SK-N-SH (cell line): ENCODE data around the gene USP2. TPM values are rescaled to one million over a fixed set of nuclear protein-coding genes. Genes with fewer than 3 reads are reported as not detected.

Source experiments
- CTCF ChIA-PET: fragments of 300-600, 350-600 bp; formaldehyde crosslinking; extraction: SDS; loops from one replicate; lab custom pipeline; 2021; lab: Yijun Ruan, JAX
- POLR2A ChIA-PET: fragments of 350-600 bp; sonication (Branson Sonifier 250); formaldehyde crosslinking; extraction: SDS; loops from one replicate; lab custom pipeline; 2020; ENCODE audit warnings: antibody characterized with exemption, inconsistent platforms; lab: Yijun Ruan, JAX
- DNase-seq: peaks from one replicate; pipeline ENCODE4 v3.0.0; 2012
- H2AFZ ChIP-seq: fragments of 200-600 bp; sonication (generic); 2 replicates; pipeline ENCODE4 v1.8.1; 2016; ENCODE audit warnings: antibody characterized with exemption, mild to moderate bottlenecking, low read depth
- H3F3A ChIP-seq: fragments of 200-600 bp; sonication (generic); replicated peaks from 2 replicates; pipeline ENCODE3; 2016; ENCODE audit warnings: antibody characterized with exemption, mild to moderate bottlenecking; ENCODE audit not compliant: insufficient read depth
- H3K27ac ChIP-seq, 2 experiments: fragments of 200-500 bp in 1 of 2; fragments of 200-600 bp in 1 of 2; sonication (Bioruptor generic) in 1 of 2; sonication (generic), shearing (Covaris generic) in 1 of 2; 2 replicates each; pipeline versions ENCODE4 v1.5.1 to v1.6.1; 2014 to 2016; ENCODE audit warnings: low read depth in 2 of 2, inconsistent platforms in 1 of 2, low read length in 1 of 2, mild to moderate bottlenecking in 1 of 2, mixed read lengths in 1 of 2
- H3K27me3 ChIP-seq: fragments of 200-600 bp; sonication (generic), shearing (Covaris generic); 2 replicates; pipeline ENCODE4 v1.6.1; 2016; ENCODE audit warnings: mixed run types; ENCODE audit not compliant: insufficient read depth
- H3K36me3 ChIP-seq, 2 experiments: fragments of 200-500 bp in 1 of 2; fragments of 200-600 bp in 1 of 2; sonication (Bioruptor generic) in 1 of 2; sonication (generic) in 1 of 2; replicated peaks in 1 of 2; 2 replicates each; pipeline versions ENCODE3 to v1.5.1; 2014 to 2016; ENCODE audit warnings: low read length in 1 of 2, mild to moderate bottlenecking in 1 of 2; ENCODE audit not compliant: insufficient read depth in 2 of 2, control insufficient read depth in 1 of 2
- H3K4me1 ChIP-seq, 2 experiments: fragments of 200-500 bp in 1 of 2; fragments of 200-600 bp in 1 of 2; sonication (Bioruptor generic) in 1 of 2; sonication (generic), shearing (Covaris generic) in 1 of 2; 2 replicates each; pipeline versions ENCODE4 v1.5.1 to v1.6.1; 2014 to 2016; ENCODE audit warnings: low read depth in 1 of 2, low read length in 1 of 2, mixed run types in 1 of 2; ENCODE audit not compliant: insufficient read depth in 2 of 2, control insufficient read depth in 1 of 2
- H3K4me2 ChIP-seq: fragments of 200-600 bp; sonication (generic), shearing (Covaris generic); 2 replicates; pipeline ENCODE4 v1.6.1; 2017; ENCODE audit warnings: mixed run types
- H3K4me3 ChIP-seq, 2 experiments: fragments of 200-500 bp in 1 of 2; fragments of 200-600 bp in 1 of 2; sonication (Bioruptor generic) in 1 of 2; sonication (generic), shearing (Covaris generic) in 1 of 2; 2 replicates each; pipeline versions ENCODE4 v1.5.1 to v1.8.1; 2014 to 2016; ENCODE audit warnings: low read depth in 2 of 2, inconsistent platforms in 1 of 2, low read length in 1 of 2, mild to moderate bottlenecking in 1 of 2, mixed read lengths in 1 of 2, moderate library complexity in 1 of 2
- H3K79me2 ChIP-seq: fragments of 200-600 bp; sonication (generic); 2 replicates; pipeline ENCODE4 v1.8.1; 2017; ENCODE audit warnings: mild to moderate bottlenecking; ENCODE audit not compliant: insufficient read depth
- H3K9ac ChIP-seq: fragments of 200-600 bp; sonication (generic); 2 replicates; pipeline ENCODE4 v1.6.1; 2017; ENCODE audit warnings: mixed run types
- H3K9me2 ChIP-seq: fragments of 200-600 bp; sonication (generic); 2 replicates; pipeline ENCODE4 v1.6.1; 2017; ENCODE audit warnings: mixed run types
- H3K9me3 ChIP-seq: fragments of 200-600 bp; sonication (generic); 2 replicates; pipeline ENCODE4 v1.6.1; 2017; ENCODE audit warnings: mixed run types, mild to moderate bottlenecking, moderate library complexity
- H4K20me1 ChIP-seq: fragments of 200-600 bp; sonication (generic); 2 replicates; pipeline ENCODE4 v1.6.1; 2017; ENCODE audit warnings: mild to moderate bottlenecking, mixed run types; ENCODE audit not compliant: insufficient read depth
- CHD2 ChIP-seq: fragments of 150-350 bp; IDR thresholded peaks from 2 replicates; pipeline ENCODE4 v1.6.1; 2018; ENCODE audit warnings: low read length; ENCODE audit not compliant: partially characterized antibody
- ELF1 ChIP-seq: IDR thresholded peaks from 2 replicates; pipeline ENCODE4 v1.4.0; 2012
- EZH2phosphoT487 ChIP-seq: fragments of 200-600 bp; sonication (generic); IDR thresholded peaks from 2 replicates; pipeline ENCODE4 v1.6.1; 2017; ENCODE audit warnings: low read depth, mixed run types, mild to moderate bottlenecking, antibody characterized with exemption, moderate library complexity, borderline replicate concordance
- FOSL2 ChIP-seq: IDR thresholded peaks from 2 replicates; pipeline ENCODE4 v1.4.0; 2012; ENCODE audit warnings: low read depth, mild to moderate bottlenecking, moderate library complexity, borderline replicate concordance
- FOXJ3 ChIP-seq: sonication (generic); formaldehyde crosslinking; IDR thresholded peaks from 2 replicates; pipeline ENCODE4 v1.5.1; 2020; ENCODE audit warnings: mild to moderate bottlenecking, missing genetic modification reagents
- GABPA ChIP-seq: IDR thresholded peaks from 2 replicates; pipeline ENCODE4 v1.4.0; 2012; ENCODE audit warnings: low read depth, mild to moderate bottlenecking
- MEF2A ChIP-seq: IDR thresholded peaks from 2 replicates; pipeline ENCODE4 v1.4.0; 2012; ENCODE audit warnings: low read depth, borderline replicate concordance
- NFIC ChIP-seq: IDR thresholded peaks from 2 replicates; pipeline ENCODE4 v1.4.0; 2012; ENCODE audit warnings: borderline replicate concordance
- NRF1 ChIP-seq: IDR thresholded peaks from 2 replicates; pipeline ENCODE4 v1.6.1; 2012; ENCODE audit warnings: low read depth, mild to moderate bottlenecking, low read length
- POLR2AphosphoS5 ChIP-seq: IDR thresholded peaks from 2 replicates; pipeline ENCODE4 v1.6.1; 2012; ENCODE audit warnings: low read depth, low read length
- RCOR1 ChIP-seq: fragments of 150-350 bp; IDR thresholded peaks from 2 replicates; pipeline ENCODE4 v1.6.1; 2017; ENCODE audit warnings: antibody characterized with exemption, low read length
- RFX5 ChIP-seq: IDR thresholded peaks from 2 replicates; pipeline ENCODE4 v1.6.1; 2012; ENCODE audit warnings: mild to moderate bottlenecking, improper control_type of control experiment, low read length
- RXRA ChIP-seq: IDR thresholded peaks from 2 replicates; pipeline ENCODE4 v1.4.0; 2012; ENCODE audit warnings: low read depth, mild to moderate bottlenecking, borderline replicate concordance
- SIN3A ChIP-seq: IDR thresholded peaks from 2 replicates; pipeline ENCODE4 v1.6.1; 2012; ENCODE audit warnings: low read depth, mild to moderate bottlenecking, low read length, moderate library complexity, borderline replicate concordance
- SMC3 ChIP-seq: IDR thresholded peaks from 2 replicates; pipeline ENCODE4 v1.6.1; 2012; ENCODE audit warnings: low read depth, low read length, improper control_type of control experiment
- TCF12 ChIP-seq: IDR thresholded peaks from 2 replicates; pipeline ENCODE4 v1.4.0; 2012
- TEAD4 ChIP-seq: IDR thresholded peaks from 2 replicates; pipeline ENCODE4 v1.4.0; 2012; ENCODE audit warnings: mild to moderate bottlenecking, borderline replicate concordance; ENCODE audit not compliant: insufficient read depth
- whole genome bisulfite sequencing: methylation state at CpG from one replicate; pipeline ENCODE4 v1.1.6; 2017; ENCODE audit warnings: low lambda C conversion rate; 5-methylcytosine and 5-hydroxymethylcytosine counted together
- polyA plus RNA-seq, 3 experiments: library from polyadenylated mRNA; depleted of rRNA; stranded (reverse); fragments of >200 nt; gene quantifications; 2 replicates each; pipeline ENCODE4 v1.2.3, GENCODE V29; 2012
- TF ChIP-seq, protein P1 (sequence below): IDR thresholded peaks from 2 replicates; pipeline ENCODE4 v1.4.0; 2012; ENCODE audit warnings: low read depth, borderline replicate concordance
- TF ChIP-seq, protein P2 (sequence below): IDR thresholded peaks from 2 replicates; pipeline ENCODE4 v1.4.0; 2012; ENCODE audit warnings: low read depth, borderline replicate concordance
- TF ChIP-seq, protein P3 (sequence below): IDR thresholded peaks from 2 replicates; pipeline ENCODE4; 2012
- TF ChIP-seq, protein P4 (sequence below): fragments of 150-350 bp; IDR thresholded peaks from 2 replicates; pipeline ENCODE4 v1.6.1; 2016; ENCODE audit warnings: mild to moderate bottlenecking, low read depth, low read length
- TF ChIP-seq, protein P5 (sequence below): fragments of 150-350 bp; IDR thresholded peaks from 2 replicates; pipeline ENCODE4 v1.6.1; 2017; ENCODE audit warnings: antibody characterized with exemption, low read length, low read depth, borderline replicate concordance

The USP2 gene
- polyA plus RNA-seq, 1 of the 3 experiments (the other 2 are of a cell fraction) = 0.97 TPM

DNA sequence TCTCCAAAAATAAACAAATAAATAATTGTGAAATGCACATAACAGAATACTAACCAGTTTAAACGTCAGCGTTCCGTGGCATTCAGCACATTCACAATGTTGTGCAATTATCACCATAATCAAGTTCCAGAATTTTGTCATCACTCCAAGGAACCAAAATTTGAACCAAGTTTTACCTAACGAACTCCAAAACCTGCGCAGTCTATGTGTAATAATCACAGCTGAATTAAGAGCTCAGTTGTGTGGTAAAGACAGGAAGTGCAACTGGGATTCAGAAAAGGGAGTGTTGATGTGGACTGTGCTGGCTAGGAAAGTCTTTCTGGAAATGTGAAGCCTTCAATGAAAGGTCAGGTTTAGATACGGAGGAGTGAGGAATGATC is 59.1 kb downstream of the USP2 start (continued):
- no peak for TF ChIP-seq FOSL2
- TF ChIP-seq MEF2A = no peak
- TF ChIP-seq, protein P1, sequence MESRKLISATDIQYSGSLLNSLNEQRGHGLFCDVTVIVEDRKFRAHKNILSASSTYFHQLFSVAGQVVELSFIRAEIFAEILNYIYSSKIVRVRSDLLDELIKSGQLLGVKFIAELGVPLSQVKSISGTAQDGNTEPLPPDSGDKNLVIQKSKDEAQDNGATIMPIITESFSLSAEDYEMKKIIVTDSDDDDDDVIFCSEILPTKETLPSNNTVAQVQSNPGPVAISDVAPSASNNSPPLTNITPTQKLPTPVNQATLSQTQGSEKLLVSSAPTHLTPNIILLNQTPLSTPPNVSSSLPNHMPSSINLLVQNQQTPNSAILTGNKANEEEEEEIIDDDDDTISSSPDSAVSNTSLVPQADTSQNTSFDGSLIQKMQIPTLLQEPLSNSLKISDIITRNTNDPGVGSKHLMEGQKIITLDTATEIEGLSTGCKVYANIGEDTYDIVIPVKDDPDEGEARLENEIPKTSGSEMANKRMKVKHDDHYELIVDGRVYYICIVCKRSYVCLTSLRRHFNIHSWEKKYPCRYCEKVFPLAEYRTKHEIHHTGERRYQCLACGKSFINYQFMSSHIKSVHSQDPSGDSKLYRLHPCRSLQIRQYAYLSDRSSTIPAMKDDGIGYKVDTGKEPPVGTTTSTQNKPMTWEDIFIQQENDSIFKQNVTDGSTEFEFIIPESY = no peak

DNA sequence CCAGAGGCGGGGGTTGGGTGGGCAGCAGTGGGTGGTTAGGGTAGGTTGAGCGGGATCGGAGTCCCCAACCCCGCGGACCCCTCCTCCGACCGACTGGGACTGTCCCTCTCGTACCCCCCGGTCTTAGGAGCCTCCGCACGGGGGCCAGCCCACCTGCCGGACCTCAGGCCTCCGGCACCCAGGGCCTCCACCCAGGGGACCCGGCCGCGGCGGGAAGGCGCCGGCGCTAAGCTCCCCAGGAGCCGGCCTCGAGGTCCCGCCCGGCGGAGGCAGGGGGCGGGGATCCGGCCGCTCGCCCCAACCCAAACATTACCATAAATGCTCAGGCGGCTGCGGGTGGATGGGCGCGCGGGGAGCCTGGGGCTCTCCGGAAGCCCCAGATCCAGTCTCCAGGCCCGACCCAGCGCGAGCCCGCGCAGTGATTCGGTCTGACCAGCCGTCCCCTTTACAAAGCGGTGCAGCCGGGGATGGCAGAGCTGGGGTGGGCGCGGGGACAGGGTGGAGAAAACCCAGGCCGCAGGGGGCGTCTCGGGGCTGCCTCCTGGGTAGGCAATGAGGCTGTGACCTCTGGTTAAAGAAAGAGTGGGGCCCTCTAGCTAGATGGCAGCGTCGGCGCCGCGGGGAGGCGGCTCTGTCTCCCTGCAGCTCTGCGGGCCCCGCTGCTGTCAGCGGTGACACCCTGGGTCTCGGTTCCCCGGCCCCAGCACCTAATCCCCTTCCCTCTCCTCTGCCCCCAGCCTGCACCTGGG is 60.5 kb downstream of the USP2 start:
- CTCF ChIA-PET = interaction anchor here (0.6 to 8.9 kb wide), 11 partner anchors 13 to 186 kb away, joined by 3 to 106 read pairs (median 4); partner anchors contain the start of genes C1QTNF5, CBL and RNF26
- no peaks in the 10 kb centered on the region for H4K20me1 ChIP-seq
- H2AFZ ChIP-seq = no peak overlapping the region
- H3K9me3 ChIP-seq = no peaks in the 10 kb centered on the region
- no peaks in the 10 kb centered on the region for H3K36me3 ChIP-seq
- no peak for DNase-seq
- POLR2A ChIA-PET = no interaction called here
- TF ChIP-seq NRF1 = no peak
- no peak for TF ChIP-seq RFX5
- TF ChIP-seq, protein P2, sequence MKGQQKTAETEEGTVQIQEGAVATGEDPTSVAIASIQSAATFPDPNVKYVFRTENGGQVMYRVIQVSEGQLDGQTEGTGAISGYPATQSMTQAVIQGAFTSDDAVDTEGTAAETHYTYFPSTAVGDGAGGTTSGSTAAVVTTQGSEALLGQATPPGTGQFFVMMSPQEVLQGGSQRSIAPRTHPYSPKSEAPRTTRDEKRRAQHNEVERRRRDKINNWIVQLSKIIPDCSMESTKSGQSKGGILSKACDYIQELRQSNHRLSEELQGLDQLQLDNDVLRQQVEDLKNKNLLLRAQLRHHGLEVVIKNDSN = no peak
- no peak for TF ChIP-seq CHD2
- no peak for TF ChIP-seq EZH2phosphoT487
- TF ChIP-seq, protein P3, sequence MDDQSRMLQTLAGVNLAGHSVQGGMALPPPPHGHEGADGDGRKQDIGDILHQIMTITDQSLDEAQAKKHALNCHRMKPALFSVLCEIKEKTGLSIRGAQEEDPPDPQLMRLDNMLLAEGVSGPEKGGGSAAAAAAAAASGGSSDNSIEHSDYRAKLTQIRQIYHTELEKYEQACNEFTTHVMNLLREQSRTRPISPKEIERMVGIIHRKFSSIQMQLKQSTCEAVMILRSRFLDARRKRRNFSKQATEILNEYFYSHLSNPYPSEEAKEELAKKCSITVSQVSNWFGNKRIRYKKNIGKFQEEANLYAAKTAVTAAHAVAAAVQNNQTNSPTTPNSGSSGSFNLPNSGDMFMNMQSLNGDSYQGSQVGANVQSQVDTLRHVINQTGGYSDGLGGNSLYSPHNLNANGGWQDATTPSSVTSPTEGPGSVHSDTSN = no peak
- TF ChIP-seq ELF1 = no peak
- no peak for TF ChIP-seq SMC3
- TF ChIP-seq, protein P4, sequence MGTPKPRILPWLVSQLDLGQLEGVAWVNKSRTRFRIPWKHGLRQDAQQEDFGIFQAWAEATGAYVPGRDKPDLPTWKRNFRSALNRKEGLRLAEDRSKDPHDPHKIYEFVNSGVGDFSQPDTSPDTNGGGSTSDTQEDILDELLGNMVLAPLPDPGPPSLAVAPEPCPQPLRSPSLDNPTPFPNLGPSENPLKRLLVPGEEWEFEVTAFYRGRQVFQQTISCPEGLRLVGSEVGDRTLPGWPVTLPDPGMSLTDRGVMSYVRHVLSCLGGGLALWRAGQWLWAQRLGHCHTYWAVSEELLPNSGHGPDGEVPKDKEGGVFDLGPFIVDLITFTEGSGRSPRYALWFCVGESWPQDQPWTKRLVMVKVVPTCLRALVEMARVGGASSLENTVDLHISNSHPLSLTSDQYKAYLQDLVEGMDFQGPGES = no peak
- no peak for TF ChIP-seq GABPA
- TF ChIP-seq RXRA = no peak
- TF ChIP-seq TCF12 = no peak
- TF ChIP-seq RCOR1 = no peak
- TF ChIP-seq SIN3A = no peak
- no peak for TF ChIP-seq POLR2AphosphoS5
- TF ChIP-seq NFIC = no peak
- TF ChIP-seq, protein P5, sequence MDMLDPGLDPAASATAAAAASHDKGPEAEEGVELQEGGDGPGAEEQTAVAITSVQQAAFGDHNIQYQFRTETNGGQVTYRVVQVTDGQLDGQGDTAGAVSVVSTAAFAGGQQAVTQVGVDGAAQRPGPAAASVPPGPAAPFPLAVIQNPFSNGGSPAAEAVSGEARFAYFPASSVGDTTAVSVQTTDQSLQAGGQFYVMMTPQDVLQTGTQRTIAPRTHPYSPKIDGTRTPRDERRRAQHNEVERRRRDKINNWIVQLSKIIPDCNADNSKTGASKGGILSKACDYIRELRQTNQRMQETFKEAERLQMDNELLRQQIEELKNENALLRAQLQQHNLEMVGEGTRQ = no peak
- no peak for TF ChIP-seq FOSL2
- TF ChIP-seq FOXJ3 (CRISPR knock-in tag) = no peak
- no peak for TF ChIP-seq TEAD4
- no peaks in the 10 kb centered on the region for H3K27me3 ChIP-seq
- H3K4me1 ChIP-seq = peaks cover 5 to 27% of the 10 kb centered on the region in 2 experiments; a peak in 2 of 4 replicates
- H3K9me2 ChIP-seq = no peaks in the 10 kb centered on the region
- H3K9ac ChIP-seq = no peak overlapping the region
- 90% methylated on average over 21 of the region's 60 CpGs for WGBS
- H3K27ac ChIP-seq = no peak overlapping the region
- no peak overlapping the region for H3K4me3 ChIP-seq
- no peak overlapping the region for H3K4me2 ChIP-seq
- H3F3A ChIP-seq = peaks cover 4% of the 10 kb centered on the region
- no peaks in the 10 kb centered on the region for H3K79me2 ChIP-seq
